Stimulated activated CD8-positive, alpha-beta memory T cell treated with anti-CD3 and anti-CD28 coated beads, Interleukin-2, amount 100 ng/mL, for 1 hour (primary cell): Measurements from ENCODE around the gene NFILZ.
"Not testable (repeated sequence)": the region's sequence is repeated elsewhere in the genome, so short reads cannot be mapped to it uniquely, and the experiment has no call there.

ENCODE experiments used
- DNase-seq, 2 donors: peaks; one replicate each; pipeline ENCODE4 v3.0.0-alpha.2; 2020; ENCODE audit warnings: low read depth in 2 of 2

Gene NFILZ

DNA sequence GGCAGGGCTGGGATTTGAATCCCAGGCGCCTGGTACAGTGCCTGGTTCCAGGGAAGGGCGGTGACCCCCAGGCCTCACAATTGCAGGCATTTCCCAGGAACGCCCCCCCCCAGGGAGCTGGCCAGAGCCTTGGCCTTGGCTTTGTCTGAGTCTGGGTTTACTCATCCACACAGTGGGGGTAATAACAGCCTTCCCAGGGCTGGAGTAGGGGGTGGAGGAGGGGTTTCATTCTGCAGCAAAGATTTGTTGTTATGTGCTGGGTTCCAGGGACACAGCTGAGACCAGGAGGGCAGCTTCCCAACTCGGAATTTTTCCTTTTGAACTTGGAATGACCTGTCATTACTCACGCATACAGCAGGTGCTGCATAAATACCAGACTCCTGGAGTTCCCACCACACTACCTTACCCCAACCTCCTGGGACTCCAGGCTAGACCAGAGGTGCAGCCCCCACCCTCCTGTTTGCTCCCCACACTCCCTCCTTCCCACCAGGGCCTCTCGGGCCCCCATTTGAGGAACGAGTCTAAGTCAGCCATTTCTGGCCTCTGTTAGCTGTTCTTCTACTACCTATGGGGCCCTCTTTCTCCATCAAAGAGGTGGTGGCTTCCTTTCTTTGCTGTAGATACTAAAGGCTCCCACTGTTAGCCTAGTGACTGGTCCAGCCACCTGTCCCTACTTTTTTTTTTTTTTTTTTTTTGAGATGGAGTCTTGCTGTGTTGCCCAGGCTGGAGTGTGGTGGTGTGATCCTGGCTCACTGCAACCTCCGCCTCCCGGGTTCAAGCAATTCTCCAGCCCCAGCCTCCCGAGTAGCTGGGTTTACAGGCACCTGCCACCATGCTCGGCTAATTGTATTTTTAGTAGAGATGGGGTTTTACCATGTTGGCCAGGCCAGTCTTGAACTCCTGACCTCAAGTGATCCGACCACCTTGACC lies 18.3 kb upstream of the NFILZ start:
- DNase-seq = no peak

DNA sequence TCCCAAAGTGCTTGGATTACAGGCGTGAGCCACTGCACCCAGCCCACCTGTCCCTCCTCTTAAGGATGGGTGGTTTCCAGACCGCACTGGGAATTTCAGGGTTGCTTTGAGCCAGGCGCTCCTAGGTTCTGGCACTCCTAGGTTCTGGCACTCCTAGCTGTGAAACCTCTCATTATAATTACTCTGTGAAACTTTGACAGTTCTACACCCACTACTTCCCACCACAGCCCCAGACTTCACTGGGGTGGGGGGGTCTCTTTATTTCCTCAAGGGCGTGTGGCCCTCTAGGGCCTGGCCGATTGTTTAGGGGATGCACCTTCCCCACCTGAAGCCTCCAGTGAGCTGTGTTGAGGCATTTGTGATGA lies 17.6 kb upstream of the NFILZ start:
- no peak for DNase-seq

DNA sequence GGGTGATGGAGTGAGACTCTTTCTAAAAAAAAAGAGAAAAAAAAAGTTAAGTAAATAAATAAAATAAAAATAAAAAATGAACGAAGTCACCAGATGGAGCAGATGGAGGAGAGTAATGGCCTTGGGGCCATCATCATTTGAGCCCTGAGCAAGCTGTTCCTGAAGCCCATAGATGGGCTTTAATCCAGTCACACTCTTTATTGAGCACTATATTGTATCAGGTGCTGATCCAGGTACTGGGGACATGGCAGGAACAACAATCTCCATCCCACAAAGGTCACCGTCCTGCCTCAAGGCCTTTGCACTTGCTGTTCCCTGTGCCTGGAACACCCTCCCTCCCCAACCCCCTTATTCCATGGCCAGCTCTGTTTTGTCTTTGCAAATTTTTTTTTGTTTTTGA lies 16.0 kb upstream of the NFILZ start:
- no peak for DNase-seq

DNA sequence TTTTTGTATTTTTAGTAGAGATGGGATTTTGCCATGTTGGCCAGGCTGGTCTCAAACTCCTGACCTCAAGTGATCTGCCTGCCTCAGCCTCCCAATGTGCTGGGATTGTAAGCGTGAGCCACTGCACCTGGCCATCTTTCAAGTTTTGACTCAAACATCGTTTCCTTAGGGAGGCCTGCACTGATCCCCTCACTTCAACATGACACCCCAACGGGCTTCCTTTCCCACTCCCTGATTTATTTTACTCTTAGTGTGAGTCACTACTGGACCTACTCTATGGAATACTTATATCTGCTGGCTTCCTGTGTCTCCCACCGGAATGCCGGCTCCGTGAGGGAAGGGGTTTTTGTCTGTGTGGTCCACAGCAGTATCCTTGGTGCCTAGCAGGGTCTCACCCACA lies 15.4 kb upstream of the NFILZ start:
- no peak for DNase-seq

DNA sequence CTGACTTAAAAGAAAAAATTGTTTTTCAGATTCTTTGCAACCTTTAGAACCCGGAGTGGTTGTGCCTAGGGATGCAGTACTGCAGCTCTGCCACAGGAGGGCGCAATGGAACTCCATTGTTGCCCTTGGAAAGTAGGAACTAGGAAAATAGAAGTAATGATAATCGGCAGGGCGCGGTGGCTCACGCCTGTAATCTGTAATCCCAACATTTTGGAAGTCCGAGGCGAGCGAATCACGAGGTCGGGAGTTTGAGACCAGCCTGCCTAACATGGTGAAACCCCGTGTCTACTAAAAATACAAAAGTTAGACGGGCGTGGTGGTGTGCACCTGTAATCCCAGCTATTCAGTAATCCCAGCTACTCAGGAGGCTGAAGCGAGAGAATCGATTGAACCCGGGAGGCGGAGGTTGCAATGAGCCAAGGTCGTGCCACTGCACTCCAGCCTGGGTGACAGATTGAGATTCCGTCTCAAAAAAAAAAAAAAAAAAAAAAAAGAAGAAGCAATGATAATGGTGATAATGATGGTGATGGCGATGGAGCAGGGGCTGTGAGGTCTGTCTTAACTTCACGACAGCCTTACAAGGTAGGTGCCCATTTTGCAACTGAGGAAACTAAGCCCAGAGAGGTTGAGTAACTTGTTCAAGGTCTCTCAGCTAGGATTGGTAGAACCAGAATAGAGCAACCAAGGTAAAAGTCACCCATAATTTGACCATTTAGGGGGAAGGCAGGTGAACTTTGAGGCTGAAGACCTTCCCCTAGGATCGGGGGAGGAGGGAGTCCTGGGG lies 14.4 kb upstream of the NFILZ start:
- peak; percentile 22 to 23 for DNase-seq

DNA sequence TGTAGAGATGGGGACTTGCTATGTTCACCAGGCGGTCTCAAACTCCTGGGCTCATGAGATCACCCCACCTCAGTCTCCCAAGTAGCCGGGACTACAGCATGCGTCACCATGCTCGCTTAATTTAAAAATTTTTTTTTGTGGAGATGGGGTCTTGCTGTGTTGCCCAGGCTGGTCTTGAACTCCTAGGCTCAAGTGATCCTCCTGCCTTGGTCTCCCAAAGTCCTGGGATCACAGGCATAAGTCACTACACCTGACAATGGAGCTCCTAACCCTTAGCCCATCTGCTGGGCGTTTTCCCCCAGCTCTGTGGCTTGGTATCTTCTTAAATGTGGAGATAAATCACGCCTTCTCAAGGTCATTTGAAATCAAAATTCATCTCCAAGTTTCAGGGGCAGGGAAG lies 13.6 kb upstream of the NFILZ start:
- DNase-seq = no peak

DNA sequence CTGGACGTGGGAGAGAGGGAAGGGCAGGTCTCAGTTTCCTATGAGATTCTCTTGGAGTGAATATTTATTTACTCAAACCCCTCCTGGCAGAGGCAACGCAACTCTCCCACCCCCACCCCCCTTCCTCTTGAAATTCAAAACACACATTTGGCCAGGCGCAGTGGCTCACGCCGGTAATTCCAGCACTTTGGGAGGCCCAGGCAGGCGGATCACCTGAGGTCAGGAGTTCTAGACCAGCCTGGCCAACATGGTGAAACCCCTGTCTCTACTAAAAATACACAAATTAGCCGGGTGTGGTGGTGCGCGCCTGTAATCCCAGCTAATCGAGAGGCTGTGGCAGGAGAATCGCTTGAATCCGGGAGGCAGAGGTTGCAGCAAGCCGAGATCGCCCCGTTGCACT lies 13.1 kb upstream of the NFILZ start:
- not testable (repeated sequence) for DNase-seq

DNA sequence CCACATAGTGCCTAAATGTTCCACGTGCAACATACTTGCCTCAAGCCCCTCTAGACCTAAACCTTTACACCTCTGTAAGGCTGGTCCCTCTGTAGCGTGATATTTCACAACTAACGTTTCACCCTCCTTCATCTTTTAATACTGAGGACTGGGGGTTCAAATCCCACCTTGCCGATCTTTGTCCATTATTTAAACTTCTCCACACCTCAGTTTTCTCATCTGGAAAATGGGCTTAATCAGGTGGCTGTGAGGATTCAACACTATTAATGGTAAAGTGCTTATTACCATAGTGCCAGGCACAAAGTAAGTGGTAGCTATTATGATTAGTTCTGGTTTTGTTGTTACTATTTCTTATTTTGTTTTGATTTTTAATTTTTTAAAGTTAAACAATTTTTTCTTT lies 12.4 kb upstream of the NFILZ start:
- no peak for DNase-seq

DNA sequence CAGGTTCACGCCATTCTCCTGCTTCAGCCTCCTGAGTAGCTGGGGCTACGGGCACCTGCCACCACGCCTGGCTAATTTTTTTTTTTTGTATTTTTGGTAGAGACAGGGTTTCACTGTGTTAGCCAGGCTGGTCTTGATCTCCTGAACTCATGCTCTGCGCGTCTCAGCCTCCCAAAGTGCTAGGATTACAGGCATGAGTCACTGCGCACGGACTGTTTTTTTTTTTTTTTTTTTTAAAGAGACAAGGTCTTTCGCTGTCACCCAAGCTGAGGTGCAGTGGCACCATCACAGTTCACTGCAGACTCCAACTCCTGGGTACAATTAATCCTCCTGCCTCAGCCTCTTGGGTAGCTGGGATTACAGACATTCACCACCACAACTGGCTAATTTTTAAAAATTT lies 11.7 kb upstream of the NFILZ start:
- DNase-seq = no peak

DNA sequence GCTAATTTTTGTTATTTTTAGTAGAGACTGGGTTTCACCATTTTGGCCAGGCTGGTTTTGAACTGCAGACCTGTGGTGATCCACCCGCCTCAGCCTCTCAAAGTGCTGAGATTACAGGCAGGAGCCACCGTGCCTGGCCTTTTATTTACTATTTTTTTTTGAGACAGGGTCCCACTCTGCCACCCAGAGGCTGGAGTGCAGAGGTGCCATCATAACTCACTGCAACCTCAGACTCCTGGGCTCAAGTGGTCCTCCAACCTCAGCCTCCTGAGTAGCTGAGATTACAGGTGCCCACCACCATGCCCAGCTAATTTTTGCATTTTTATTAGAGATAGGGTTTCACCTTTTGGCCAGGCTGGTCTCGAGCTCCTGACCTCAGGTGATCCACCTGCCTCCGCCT lies 7.5 kb upstream of the NFILZ start:
- DNase-seq = not testable (repeated sequence)

DNA sequence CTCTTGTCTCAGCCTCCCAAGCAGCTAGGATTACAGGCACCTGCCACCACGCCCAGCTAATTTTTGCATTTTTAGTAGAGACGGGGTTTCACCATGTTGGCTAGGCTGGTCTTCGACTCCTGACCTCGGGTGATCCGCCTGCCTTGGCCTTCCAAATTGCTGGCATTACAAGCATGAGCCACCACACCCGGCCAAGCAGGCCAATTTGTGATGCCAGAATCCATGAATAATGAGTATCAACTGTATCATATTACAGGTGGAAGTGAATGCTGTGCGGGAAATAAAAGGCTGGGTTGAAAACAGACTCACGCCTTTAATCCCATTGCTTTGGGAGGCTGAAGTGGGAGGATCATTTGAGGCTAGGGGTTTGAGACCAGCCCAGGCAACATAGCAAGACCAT lies 3.6 kb upstream of the NFILZ start:
- no peak for DNase-seq

DNA sequence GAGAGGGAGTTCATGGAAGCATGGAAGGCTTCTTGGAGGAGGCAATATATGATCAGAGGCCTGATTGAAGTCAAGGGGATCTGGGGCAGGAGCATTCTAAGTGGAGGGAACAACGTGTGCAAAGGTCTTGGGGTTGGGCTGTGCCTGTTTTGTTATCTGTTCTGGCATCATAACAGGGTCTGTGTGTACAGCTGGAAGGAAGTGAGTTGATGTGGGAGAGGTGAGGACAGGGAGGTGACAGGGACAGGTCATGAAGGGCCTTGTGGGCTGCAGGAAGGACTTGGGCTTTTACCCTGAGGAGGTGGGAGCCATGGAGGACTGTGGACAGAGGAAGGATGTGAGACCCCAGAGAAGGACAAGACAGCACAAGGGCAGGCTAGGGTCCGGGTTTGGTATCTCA lies 1.2 kb upstream of the NFILZ start:
- DNase-seq = no peak

DNA sequence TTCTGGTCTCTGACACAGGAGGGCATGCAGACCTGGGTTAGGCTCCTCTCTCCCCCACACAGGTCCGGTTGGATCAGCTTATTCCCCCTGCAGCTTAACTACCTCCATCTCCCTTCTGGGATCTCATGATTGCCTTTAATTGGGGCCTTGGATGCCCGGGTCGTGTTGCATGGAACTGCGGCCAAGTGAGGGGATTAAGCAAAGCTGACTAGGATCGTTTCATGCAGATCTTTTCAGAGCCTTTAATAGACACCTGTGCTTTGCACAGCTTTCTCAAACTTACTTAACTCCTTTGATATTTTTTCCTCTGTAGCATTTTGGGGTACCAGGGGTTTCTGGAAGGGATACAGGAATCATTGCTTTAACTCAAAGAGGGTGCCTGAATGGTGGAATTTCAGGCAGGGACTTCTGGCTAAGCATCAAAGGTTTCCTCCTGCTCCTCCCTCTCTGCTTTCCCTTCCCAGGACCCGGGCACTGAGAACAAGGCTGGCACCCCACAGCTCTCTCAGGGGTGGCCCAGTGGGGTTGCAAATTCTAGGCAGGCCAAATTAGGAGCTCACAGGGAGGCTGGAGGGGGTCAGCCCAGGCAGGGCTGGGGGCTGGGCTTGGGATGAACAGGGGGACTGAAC lies 477 bp downstream of the NFILZ start:
- no peak for DNase-seq

DNA sequence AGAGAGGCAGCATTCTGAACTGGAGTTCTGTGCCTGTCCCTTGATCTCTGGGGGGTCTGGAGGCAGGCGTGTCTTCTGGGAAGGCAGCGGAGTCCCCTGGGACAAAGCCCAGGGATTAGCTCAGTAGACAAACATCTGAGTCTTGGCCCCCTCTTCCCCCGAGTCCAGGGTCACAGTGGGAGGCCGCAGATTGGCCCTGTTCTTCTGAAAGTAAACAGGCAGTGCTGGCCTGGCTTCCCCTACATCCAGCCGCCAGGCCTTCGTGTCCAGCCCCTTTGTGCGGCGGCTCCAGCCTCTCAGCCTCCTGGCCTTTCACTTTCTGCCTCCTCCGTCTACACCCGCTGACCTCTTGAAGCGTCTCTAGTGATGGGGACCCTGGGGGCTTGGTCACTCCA lies 989 bp downstream of the NFILZ start:
- no peak for DNase-seq

DNA sequence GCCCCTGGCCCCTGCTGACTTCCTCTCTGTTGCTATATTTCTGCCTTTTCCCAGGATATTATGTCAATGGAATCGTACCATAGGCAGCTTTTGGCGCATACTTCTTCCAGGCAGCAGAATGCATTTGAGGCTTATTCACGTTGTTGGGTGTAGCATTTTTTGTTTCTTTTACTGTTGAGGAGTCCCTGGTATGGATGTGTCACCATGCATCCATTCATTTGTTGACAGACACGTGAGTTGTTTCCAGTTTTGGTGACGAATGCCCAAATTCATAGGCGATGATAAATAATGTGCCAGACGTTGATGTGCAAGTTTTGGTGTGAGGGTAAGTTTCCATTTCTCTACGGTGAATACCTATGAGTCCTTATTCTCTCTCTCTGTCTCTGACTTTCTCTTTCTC lies 5.0 kb downstream of the NFILZ start:
- DNase-seq = no peak

DNA sequence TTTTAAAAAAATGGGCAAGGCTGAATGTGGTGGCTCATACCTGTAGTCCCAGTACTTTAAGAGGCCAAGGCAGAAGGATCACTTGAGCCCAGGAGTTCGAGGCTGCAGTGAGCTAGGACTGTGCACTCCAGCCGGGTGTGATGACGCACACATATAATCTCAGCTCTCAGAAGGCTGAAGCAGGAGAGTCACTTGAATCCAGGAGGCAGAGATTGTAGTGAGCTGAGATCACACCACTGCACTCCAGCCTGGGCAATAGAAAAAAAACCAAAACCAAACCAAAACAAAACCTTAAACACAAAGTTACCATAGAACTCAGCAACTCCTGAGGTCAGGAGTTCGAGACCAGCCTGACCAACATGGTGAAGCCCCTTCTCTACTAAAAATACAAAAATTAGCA lies 6.6 kb downstream of the NFILZ start:
- not testable (repeated sequence) for DNase-seq

DNA sequence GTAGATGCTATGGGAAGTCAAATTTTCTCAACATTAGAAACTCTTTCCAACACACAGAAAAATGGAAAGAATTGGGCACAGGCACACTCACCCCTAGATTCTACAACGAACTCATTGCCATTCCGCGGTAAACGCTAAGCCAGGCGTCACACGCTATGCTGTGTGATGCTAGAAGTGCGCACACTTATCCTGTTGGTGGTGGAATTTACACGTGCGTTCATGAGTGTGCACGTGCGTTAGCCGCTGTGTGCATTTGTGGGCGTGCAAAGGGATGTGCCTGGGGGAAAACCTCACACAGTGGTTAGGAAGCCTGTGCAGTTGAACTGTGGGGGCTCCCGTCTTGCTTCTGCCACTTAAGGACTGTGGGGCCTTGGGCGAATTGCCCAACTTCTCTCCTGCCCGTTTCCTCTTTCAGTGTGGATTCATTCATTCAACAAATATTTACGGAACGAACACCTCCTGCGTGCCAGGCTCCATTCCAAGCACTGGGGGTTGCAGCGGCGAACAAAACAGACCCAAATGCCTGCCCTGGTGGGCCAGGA lies 7.7 kb downstream of the NFILZ start:
- DNase-seq = no peak

DNA sequence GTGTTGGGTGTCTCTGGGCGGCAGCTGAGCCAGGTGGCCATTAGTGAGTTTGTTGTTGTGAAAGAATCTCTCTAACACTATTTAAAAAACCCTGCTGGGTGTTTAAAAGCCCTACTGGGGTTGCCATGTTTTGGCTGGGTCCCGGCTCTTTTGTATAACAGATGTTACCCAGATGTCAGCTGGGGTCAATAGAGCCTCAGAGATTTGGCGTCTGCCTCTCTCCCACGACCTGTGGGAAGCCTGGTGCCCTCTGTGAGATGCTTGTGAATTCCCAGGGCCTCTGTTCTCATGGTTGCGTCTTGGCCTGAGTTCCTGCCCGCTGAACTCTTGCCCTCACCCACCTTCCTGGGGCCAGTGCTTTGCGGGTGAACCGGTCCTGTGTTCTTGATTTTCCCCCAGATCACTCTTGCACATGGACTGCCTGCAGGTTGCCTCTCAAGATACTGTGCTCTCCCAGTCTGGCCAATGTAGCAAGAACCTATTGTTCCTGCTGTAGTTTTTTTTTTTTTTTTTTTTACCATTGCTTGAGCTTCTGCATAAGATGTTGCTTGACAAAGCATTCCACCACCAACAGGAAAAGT lies 9.5 kb downstream of the NFILZ start:
- DNase-seq = no peak

DNA sequence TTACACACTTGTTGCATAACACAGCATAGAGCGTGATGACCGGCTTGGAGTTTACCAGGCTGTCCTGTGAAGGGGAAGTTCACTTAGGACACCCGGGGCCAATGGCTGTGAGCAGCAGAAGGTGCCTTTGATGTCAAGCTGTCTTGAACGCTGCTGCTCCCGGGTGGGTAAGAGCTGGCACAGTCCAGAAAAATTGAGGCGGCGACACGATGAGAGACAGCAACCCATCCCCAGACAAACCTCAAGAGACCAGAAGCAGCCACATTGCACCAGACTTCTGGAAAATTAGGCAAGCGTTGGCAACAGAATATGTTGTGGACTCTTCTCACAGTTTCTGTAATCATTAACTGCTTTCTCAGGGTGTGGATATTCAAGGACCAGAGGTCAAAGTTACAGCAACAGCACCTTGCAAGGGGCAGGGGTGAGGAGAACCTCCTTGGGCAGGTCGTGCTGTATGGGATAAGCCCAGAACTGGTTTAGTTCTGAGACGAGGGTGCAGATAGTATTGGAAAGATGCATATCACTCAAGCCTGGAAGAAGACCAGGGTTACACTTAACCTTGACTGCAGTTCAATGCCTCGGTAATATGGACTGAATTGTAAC lies 10.1 kb downstream of the NFILZ start:
- DNase-seq = no peak

DNA sequence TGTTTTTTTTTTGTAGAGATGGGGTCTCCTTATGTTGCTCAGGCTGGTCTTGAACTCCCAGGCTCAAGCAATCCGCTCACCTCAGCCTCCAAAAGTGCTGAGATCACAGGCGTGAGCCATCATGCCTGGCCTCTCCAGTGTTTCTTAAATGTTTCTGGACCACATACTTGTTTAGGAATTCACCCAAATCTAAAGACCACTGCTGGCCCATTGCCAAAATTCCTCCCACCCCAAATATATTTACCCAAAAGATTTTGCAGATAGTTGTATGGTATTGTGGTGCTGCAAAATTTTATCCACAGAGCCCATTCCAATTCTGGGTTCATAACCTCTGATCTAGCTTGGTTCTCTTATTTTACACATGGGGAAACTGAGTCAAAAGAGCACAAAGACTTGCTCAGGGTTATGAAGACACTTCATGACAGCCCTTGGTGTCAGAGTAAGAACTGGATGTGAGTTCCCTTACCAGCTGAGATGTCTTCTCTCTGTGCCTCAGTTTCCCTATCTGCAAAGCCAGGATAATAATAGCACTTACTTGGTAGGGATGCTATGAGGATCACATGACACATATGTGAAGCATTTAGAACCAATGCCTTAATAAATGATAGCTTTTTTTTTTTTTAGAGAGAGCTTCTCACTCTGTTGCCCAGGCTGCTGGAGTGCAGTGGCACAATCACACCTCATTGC lies 10.9 kb downstream of the NFILZ start:
- DNase-seq = no peak

DNA sequence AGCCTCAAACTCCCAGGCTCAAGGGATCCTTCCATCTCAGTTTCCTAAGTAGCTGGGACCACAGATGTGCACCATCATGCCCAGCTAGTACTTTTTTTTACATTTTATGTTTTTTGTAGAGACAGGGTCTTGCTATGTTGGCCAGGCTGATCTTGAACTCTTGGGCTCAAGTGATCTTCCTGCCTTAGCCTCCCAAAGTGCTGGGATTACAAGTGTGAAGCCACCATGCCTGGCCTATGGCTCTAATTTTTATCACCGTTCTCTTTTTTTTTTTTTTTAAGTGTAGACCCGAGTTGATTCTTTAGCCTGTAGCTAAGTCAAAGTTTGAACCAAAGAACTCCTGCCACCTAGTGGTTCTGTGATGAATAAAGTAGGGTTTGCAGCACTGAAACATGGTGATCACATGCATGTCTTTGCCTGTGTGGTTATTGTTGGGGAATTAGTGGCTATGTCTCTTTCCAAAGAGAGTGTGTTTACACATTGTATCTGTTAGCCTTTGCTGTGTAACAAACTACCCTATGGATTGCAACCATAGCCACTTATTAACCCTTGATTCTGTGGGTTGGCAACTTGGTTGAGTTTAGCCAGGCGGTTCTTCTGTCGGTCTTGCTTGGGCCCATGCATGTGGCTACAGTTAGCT lies 11.6 kb downstream of the NFILZ start:
- no peak for DNase-seq
